Mesendoderm (in vitro differentiated cells): Measurements from ENCODE around the gene SPATA18.

Experiments
- DNase-seq: peaks from one replicate; pipeline ENCODE4 v3.0.0; 2013
- H2AK5ac ChIP-seq: 2 replicates; pipeline ENCODE4 v1.6.1; 2013; ENCODE audit warnings: low read length, inconsistent platforms
- H2BK120ac ChIP-seq: 2 replicates; pipeline ENCODE4 v1.6.1; 2013; ENCODE audit warnings: low read depth, mild to moderate bottlenecking, low read length, moderate library complexity, mixed read lengths
- H2BK15ac ChIP-seq: replicated peaks from 2 replicates; pipeline ENCODE4 v1.6.1; 2013; ENCODE audit warnings: low read depth, mild to moderate bottlenecking, moderate library complexity
- H2BK5ac ChIP-seq: 2 replicates; pipeline ENCODE4 v1.6.1; 2013; ENCODE audit warnings: low read length, inconsistent platforms
- H3K18ac ChIP-seq: 2 replicates; pipeline ENCODE4 v1.6.1; 2013; ENCODE audit warnings: mild to moderate bottlenecking, low read length, mixed read lengths
- H3K23ac ChIP-seq: one replicate; pipeline ENCODE4 v1.6.1; 2013; ENCODE audit warnings: low read length
- H3K27ac ChIP-seq: 2 replicates; pipeline ENCODE4 v1.5.1; 2013; ENCODE audit warnings: low read depth, mild to moderate bottlenecking, inconsistent platforms, low read length, moderate library complexity
- H3K27me3 ChIP-seq: 2 replicates; pipeline ENCODE4 v1.6.1; 2013; ENCODE audit warnings: low read length, control low read depth, mild to moderate bottlenecking, inconsistent platforms; ENCODE audit not compliant: insufficient read depth, poor library complexity
- H3K36me3 ChIP-seq: 2 replicates; pipeline ENCODE4 v1.6.1; 2013; ENCODE audit warnings: low read length, inconsistent platforms; ENCODE audit not compliant: control insufficient read depth, insufficient read depth
- H3K4ac ChIP-seq: one replicate; pipeline ENCODE4 v1.6.1; 2013; ENCODE audit warnings: low read depth, mild to moderate bottlenecking, low read length, moderate library complexity
- H3K4me1 ChIP-seq: 2 replicates; pipeline ENCODE4 v1.6.1; 2013; ENCODE audit warnings: low read depth, low read length, inconsistent platforms; ENCODE audit not compliant: control insufficient read depth
- H3K4me2 ChIP-seq: 2 replicates; pipeline ENCODE4 v1.6.1; 2013; ENCODE audit warnings: low read length
- H3K4me3 ChIP-seq: 2 replicates; pipeline ENCODE4 v1.5.1; 2013; ENCODE audit warnings: mild to moderate bottlenecking, low read length
- H3K56ac ChIP-seq: one replicate; pipeline ENCODE4 v1.6.1; 2013; ENCODE audit warnings: low read length
- H3K79me1 ChIP-seq: 2 replicates; pipeline ENCODE4 v1.6.1; 2013; ENCODE audit warnings: low read length, inconsistent platforms
- H3K79me2 ChIP-seq: 2 replicates; pipeline ENCODE4 v1.6.1; 2013; ENCODE audit warnings: mild to moderate bottlenecking, low read length; ENCODE audit not compliant: control insufficient read depth, insufficient read depth
- H3K9ac ChIP-seq: 2 replicates; pipeline ENCODE4 v1.6.1; 2013; ENCODE audit warnings: low read length, inconsistent platforms
- H4K5ac ChIP-seq: one replicate; pipeline ENCODE4 v1.6.1; 2013; ENCODE audit warnings: low read length
- H4K8ac ChIP-seq: one replicate; pipeline ENCODE4 v1.6.1; 2013; ENCODE audit warnings: low read depth, mild to moderate bottlenecking, control low read depth, low read length, moderate library complexity
- WGBS: extraction: QIAGEN DNeasy Blood & Tissue Kit; methylation state at CpG from one replicate; pipeline ENCODE4 v1.1.7; 2013; ENCODE audit warnings: low lambda C conversion rate, missing lambda C conversion rate; ENCODE audit not compliant: insufficient coverage; ENCODE audit errors: extremely low coverage; 5-methylcytosine and 5-hydroxymethylcytosine counted together

Gene SPATA18

DNA sequence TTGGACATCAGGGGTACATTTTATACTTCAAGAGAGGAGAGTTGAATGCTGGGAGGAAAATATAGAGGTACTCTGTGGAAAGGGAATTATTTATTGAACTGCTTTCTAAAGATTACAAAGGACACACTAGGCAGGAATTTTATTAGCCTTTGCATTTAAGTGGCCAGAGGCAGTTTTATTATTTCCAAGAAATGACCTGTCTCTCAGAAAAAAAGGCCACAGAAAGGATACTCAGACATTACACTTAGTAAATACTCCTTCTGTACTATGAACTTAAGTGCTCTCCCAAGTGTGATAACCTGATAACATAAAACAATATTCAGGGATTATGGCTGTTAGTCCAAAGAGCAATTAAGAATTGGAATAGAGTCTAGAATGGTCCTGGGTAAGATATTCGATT is 38.5 kb upstream of the SPATA18 start:
- no peak overlapping the region for H2BK5ac ChIP-seq
- no peaks in the 10 kb centered on the region for H3K4me1 ChIP-seq
- H2BK120ac ChIP-seq, result no peak overlapping the region
- H3K18ac ChIP-seq, result no peak overlapping the region
- H3K4me3 ChIP-seq, result no peak overlapping the region
- H3K23ac ChIP-seq, result no peak overlapping the region
- no peaks in the 10 kb centered on the region for H3K36me3 ChIP-seq
- no peak overlapping the region for H2AK5ac ChIP-seq
- no peak overlapping the region for H3K27ac ChIP-seq
- no peak overlapping the region for H2BK15ac ChIP-seq
- H3K9ac ChIP-seq, result no peak overlapping the region
- H3K56ac ChIP-seq, result no peak overlapping the region
- DNase-seq, result no peak
- no peak overlapping the region for H4K8ac ChIP-seq
- no peaks in the 10 kb centered on the region for H3K79me1 ChIP-seq
- H3K27me3 ChIP-seq, result no peaks in the 10 kb centered on the region
- H3K4ac ChIP-seq, result no peak overlapping the region
- no peaks in the 10 kb centered on the region for H3K79me2 ChIP-seq
- no peak overlapping the region for H4K5ac ChIP-seq
- no peak overlapping the region for H3K4me2 ChIP-seq
- whole genome bisulfite sequencing, result no CpG with 5 or more reads among the region's 1 CpG

DNA sequence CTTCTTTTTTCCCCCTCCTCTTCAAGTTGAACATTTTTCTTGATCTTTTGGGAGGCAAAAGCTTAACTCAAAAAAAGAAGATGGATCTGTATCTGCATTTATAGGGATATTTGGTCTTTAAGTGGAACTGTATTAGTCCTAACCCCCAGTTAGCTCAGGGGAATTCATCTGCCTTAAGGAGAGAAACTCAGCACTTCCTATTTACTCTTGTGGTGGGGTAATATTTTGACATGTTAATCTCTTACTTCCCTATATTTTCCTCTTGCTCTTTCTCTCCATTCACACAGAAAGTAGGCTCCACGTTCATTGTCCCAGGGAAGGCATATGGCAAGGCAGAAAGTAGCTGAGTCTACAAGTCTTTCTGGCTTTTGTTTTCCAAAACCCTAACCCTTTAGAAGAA is 36.2 kb upstream of the SPATA18 start:
- H3K79me2 ChIP-seq, result no peaks in the 10 kb centered on the region
- no peaks in the 10 kb centered on the region for H3K4me1 ChIP-seq
- H3K23ac ChIP-seq, result no peak overlapping the region
- no peak overlapping the region for H3K4me3 ChIP-seq
- no peak overlapping the region for H2BK15ac ChIP-seq
- H3K79me1 ChIP-seq, result no peaks in the 10 kb centered on the region
- WGBS, result no CpG with 5 or more reads among the region's 1 CpG
- H3K36me3 ChIP-seq, result no peaks in the 10 kb centered on the region
- H3K18ac ChIP-seq, result no peak overlapping the region
- H3K27me3 ChIP-seq, result no peaks in the 10 kb centered on the region
- no peak overlapping the region for H4K5ac ChIP-seq
- H2AK5ac ChIP-seq, result no peak overlapping the region
- no peak overlapping the region for H3K9ac ChIP-seq
- no peak overlapping the region for H3K4me2 ChIP-seq
- no peak overlapping the region for H3K56ac ChIP-seq
- H4K8ac ChIP-seq, result no peak overlapping the region
- H3K27ac ChIP-seq, result no peak overlapping the region
- no peak overlapping the region for H3K4ac ChIP-seq
- H2BK120ac ChIP-seq, result no peak overlapping the region
- no peak for DNase-seq
- H2BK5ac ChIP-seq, result no peak overlapping the region

DNA sequence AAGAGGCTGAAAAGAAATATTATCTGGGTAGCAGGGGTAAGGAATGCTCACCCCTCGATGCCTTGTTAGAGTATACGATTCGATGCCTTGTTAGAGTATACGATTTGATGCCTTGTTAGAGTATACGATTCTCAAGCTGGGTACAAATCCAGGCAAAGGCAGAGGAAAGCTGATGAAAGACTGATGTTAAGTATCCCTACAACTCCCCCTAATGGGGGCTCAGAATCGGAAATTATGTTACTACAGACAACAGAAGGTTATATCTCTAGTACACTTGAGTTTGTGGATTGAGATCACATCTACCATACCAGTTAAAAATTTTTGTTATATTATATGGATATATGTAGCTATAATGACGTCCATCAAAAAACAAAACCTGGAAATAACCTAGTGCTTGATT is 35.7 kb upstream of the SPATA18 start:
- Histone ChIP-seq H3K18ac (no peak overlapping the region), H3K4me1 (no peaks in the 10 kb centered on the region), H3K4me3 (no peak overlapping the region), H3K4me2 (no peak overlapping the region), H2AK5ac (no peak overlapping the region), H3K4ac (no peak overlapping the region), H2BK5ac (no peak overlapping the region), H4K5ac (no peak overlapping the region), H3K56ac (no peak overlapping the region), H2BK120ac (no peak overlapping the region), H3K9ac (no peak overlapping the region), H3K27ac (no peak overlapping the region), H3K79me2 (no peaks in the 10 kb centered on the region), H3K79me1 (no peaks in the 10 kb centered on the region), H3K23ac (no peak overlapping the region), H3K27me3 (no peaks in the 10 kb centered on the region), H4K8ac (no peak overlapping the region), H2BK15ac (no peak overlapping the region), H3K36me3 (no peaks in the 10 kb centered on the region)
- peak; percentile 58 for DNase-seq
- WGBS, result no CpG with 5 or more reads among the region's 7 CpGs

DNA sequence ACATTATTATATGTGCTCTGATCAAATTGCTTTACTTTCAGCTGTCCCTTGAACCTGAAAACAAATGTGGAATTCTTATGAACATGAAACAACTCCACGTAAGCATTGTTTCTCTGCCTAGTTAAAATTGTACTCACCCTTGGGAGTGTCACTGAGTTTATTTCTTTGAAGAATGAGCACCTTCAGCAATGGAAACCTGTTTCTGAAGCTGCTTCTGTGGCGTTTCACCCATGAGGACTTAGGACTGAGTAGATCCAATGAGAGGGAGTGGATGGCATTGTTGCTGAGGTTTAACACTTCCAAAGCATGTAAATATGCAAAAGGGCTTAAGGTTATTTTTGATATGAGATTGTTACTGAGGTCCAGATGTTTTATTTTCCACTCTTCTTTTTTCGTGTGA is 34.1 kb upstream of the SPATA18 start:
- Histone ChIP-seq H3K4ac (no peak overlapping the region), H3K4me2 (no peak overlapping the region), H3K9ac (no peak overlapping the region), H3K23ac (no peak overlapping the region), H3K79me2 (no peaks in the 10 kb centered on the region), H3K4me1 (no peaks in the 10 kb centered on the region), H4K5ac (no peak overlapping the region), H3K27me3 (no peaks in the 10 kb centered on the region), H3K36me3 (no peaks in the 10 kb centered on the region), H2AK5ac (no peak overlapping the region), H3K18ac (no peak overlapping the region), H3K79me1 (no peaks in the 10 kb centered on the region), H4K8ac (no peak overlapping the region), H3K4me3 (no peak overlapping the region), H2BK120ac (no peak overlapping the region), H3K56ac (no peak overlapping the region), H3K27ac (no peak overlapping the region), H2BK15ac (no peak overlapping the region), H2BK5ac (no peak overlapping the region)
- WGBS, result no CpG with 5 or more reads among the region's 3 CpGs
- no peak for DNase-seq

- Histone ChIP-seq H3K56ac (no peak overlapping the region), H3K4me1 (no peaks in the 10 kb centered on the region), H4K8ac (no peak overlapping the region), H3K4me3 (no peak overlapping the region), H3K18ac (no peak overlapping the region), H2BK15ac (no peak overlapping the region), H3K79me1 (no peaks in the 10 kb centered on the region), H3K27ac (no peak overlapping the region), H2BK120ac (no peak overlapping the region), H3K9ac (no peak overlapping the region), H2BK5ac (no peak overlapping the region), H3K27me3 (no peaks in the 10 kb centered on the region), H3K23ac (no peak overlapping the region), H3K36me3 (no peaks in the 10 kb centered on the region), H2AK5ac (no peak overlapping the region), H4K5ac (no peak overlapping the region), H3K4me2 (no peak overlapping the region), H3K4ac (no peak overlapping the region), H3K79me2 (no peaks in the 10 kb centered on the region)
- WGBS, result no CpG with 5 or more reads among the region's 1 CpG
- DNase-seq, result no peak
These were observed 33.3 kb upstream of the SPATA18 start for GRCh38 chr4:52017814-52018213.

DNA sequence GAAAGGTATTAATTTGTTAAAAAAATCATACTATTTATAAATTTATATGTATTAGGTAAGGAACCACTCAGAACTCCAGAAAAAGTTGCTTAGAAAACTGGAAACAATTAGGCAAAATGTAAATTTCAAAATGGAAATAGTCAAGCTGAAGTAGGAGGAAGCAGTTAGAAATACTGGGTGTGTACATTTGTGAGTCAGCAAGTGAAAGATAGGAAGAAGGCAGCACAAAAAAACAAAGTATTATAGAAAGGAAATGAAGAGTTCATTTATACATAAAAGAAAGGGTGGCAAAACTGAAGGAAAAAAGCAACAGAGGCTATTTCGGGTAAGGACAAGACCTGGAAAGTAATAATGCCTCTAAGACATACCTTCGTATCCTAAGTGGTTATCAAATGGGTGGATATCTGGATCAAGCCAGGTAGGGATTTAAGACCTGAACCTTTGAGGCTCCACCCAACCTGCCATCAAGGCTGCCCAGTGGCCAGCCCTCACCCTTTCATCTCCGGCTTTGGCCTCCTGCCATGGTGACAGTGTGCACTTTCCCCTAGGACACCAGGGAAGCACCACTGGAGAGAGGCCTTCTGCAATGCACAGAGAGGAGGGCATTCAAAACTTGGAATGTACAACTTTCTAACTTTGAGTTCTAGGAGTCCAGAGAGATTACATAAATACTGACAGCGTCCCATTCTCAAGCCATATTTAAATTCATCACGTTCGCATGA is 31.0 kb upstream of the SPATA18 start, which contains the start of gene LRRC66:
LRRC66 (minus strand) TSS at position 428 of the 722 bp plus-strand sequence. CDS start 2,750 bp downstream, outside the sequence.
- no peak within 1 kb of the TSS for H2BK15ac ChIP-seq
- H3K4me3 ChIP-seq, result no peak within 1 kb of the TSS
- H3K4me2 ChIP-seq, result no peak within 1 kb of the TSS
- H2AK5ac ChIP-seq, result no peak within 1 kb of the TSS
- DNase-seq, result no peak
- no CpG with 5 or more reads among the region's 6 CpGs for WGBS
- no peak within 1 kb of the TSS for H3K9ac ChIP-seq
- H3K79me1 ChIP-seq, result no peaks in the 10 kb centered on the region
- no peaks in the 10 kb centered on the region for H3K36me3 ChIP-seq
- no peak within 1 kb of the TSS for H3K56ac ChIP-seq
- H3K23ac ChIP-seq, result no peak within 1 kb of the TSS
- H3K27me3 ChIP-seq, result no peaks in the 10 kb centered on the region
- H3K27ac ChIP-seq, result no peak within 1 kb of the TSS
- H3K4me1 ChIP-seq, result no peaks in the 10 kb centered on the region
- no peaks in the 10 kb centered on the region for H3K79me2 ChIP-seq
- H2BK5ac ChIP-seq, result no peak within 1 kb of the TSS
- H4K5ac ChIP-seq, result no peak within 1 kb of the TSS
- no peak within 1 kb of the TSS for H4K8ac ChIP-seq
- no peak within 1 kb of the TSS for H3K4ac ChIP-seq
- H3K18ac ChIP-seq, result no peak within 1 kb of the TSS
- no peak within 1 kb of the TSS for H2BK120ac ChIP-seq
